ENCODE results near the gene IPO4. TPM values are rescaled to one million over a fixed set of nuclear protein-coding genes. Genes with fewer than 3 reads are reported as not detected.

IPO4 gene
- total RNA-seq, 1 experiment from 2014 or later = 116 TPM

DNA sequence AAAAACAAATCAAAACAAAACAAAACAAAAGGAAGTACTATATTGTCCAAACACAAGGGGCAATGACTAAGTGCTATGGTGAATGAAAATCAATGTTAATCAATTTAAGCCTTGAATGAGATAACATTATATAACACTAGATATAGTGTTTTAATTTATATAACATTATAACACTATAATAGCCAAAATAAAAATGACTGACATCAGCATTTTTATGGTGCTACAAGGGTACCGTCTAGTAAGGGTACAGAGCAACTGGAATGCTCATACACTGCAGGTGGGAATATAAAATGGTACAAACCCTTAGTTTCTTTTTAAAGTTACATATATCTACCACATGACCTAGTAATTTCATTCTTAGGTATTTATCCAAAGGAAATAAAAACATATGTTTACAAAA is 37.9 kb upstream of the IPO4 start:
- Histone ChIP-seq H3K4me1 (ENCODE audit: insufficient read depth, low read length) (no peaks in the 10 kb centered on the region), H3K27ac (ENCODE audit: insufficient read length, low read depth, low read length) (no peak overlapping the region), H2BK15ac (ENCODE audit: low read depth, low read length) (no peak overlapping the region), H3K14ac (ENCODE audit: insufficient read depth, low read length) (no peak overlapping the region), H4K5ac (ENCODE audit: insufficient read length, low read depth, low read length) (no peak overlapping the region), H2AK5ac (ENCODE audit: insufficient read length, low read length) (no peak overlapping the region), H3K56ac (ENCODE audit: insufficient read length, low read depth, low read length) (no peak overlapping the region), H4K8ac (replicated peaks; ENCODE audit: insufficient read length, low read depth, low read length) (no peak overlapping the region), H3K27me3 (ENCODE audit: insufficient read depth, low read length) (no peaks in the 10 kb centered on the region), H2BK20ac (ENCODE audit: low read depth, low read length, poor library complexity, severe bottlenecking) (no peak overlapping the region), H3K9me3 (ENCODE audit: control insufficient read depth, low read depth, low read length) (no peaks in the 10 kb centered on the region), H2BK5ac (ENCODE audit: insufficient read length, low read length) (no peak overlapping the region), H3T11ph (ENCODE audit: low read length) (no peak overlapping the region), H3K4ac (ENCODE audit: low read depth, low read length) (no peak overlapping the region), H3K18ac (ENCODE audit: insufficient read length, low read depth, low read length) (no peak overlapping the region), H4K91ac (ENCODE audit: insufficient read length, low read depth, low read length) (no peak overlapping the region), H3K79me1 (ENCODE audit: insufficient read depth, low read depth, low read length, poor library complexity, severe bottlenecking) (peaks cover 14% of the 10 kb centered on the region), H4K20me1 (ENCODE audit: control insufficient read depth, insufficient read depth, insufficient read length) (no peaks in the 10 kb centered on the region), H3K9ac (ENCODE audit: extremely low read depth, insufficient read length, low read length) (no peak overlapping the region), H3K79me2 (ENCODE audit: insufficient read depth, low read length) (peaks cover 7% of the 10 kb centered on the region; the same call in 1 of the 2 replicates), H3K23me2 (ENCODE audit: insufficient read length, low read depth, low read length, poor library complexity, severe bottlenecking) (peaks cover 3% of the 10 kb centered on the region), H2AFZ (ENCODE audit: low read length) (no peak overlapping the region), H2BK120ac (ENCODE audit: low read depth, low read length, poor library complexity, severe bottlenecking) (no peak overlapping the region), H2BK12ac (ENCODE audit: insufficient read length, low read depth, low read length) (no peak overlapping the region), H3K4me2 (ENCODE audit: insufficient read depth, insufficient read length, low read length) (no peak overlapping the region), H3K23ac (ENCODE audit: insufficient read length, low read depth, low read length) (no peak overlapping the region)
- H3K27me3 Mint-ChIP-seq (ENCODE audit: low read depth) = no peaks in the 10 kb centered on the region
- H3K4me1 Mint-ChIP-seq = peaks cover 0 to 7% of the 10 kb centered on the region in 2 experiments; a peak in 2 of 4 replicates
- no peaks in the 10 kb centered on the region for H3K9me3 Mint-ChIP-seq
- H3K4me3 Mint-ChIP-seq = no peak overlapping the region
- peaks cover 7 to 24% (median 18%) of the 10 kb centered on the region in 3 experiments; a peak in 6 of 7 replicates for H3K36me3 Mint-ChIP-seq (ENCODE audit: insufficient read depth in 1 of 3, low read depth in 3 of 3)
- no peak for DNase-seq
- H3K27ac Mint-ChIP-seq = no peak overlapping the region
- TF ChIP-seq, protein P1, sequence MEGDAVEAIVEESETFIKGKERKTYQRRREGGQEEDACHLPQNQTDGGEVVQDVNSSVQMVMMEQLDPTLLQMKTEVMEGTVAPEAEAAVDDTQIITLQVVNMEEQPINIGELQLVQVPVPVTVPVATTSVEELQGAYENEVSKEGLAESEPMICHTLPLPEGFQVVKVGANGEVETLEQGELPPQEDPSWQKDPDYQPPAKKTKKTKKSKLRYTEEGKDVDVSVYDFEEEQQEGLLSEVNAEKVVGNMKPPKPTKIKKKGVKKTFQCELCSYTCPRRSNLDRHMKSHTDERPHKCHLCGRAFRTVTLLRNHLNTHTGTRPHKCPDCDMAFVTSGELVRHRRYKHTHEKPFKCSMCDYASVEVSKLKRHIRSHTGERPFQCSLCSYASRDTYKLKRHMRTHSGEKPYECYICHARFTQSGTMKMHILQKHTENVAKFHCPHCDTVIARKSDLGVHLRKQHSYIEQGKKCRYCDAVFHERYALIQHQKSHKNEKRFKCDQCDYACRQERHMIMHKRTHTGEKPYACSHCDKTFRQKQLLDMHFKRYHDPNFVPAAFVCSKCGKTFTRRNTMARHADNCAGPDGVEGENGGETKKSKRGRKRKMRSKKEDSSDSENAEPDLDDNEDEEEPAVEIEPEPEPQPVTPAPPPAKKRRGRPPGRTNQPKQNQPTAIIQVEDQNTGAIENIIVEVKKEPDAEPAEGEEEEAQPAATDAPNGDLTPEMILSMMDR (conservative IDR thresholded peaks at IDR 0.05) = no peak
- no CpG with 5 or more reads among the region's 1 CpG for WGBS (ENCODE audit: extremely low coverage, insufficient read length, low lambda C conversion rate)
